ENCODE data around the gene CRB3.

Gene CRB3

GRCh38 chr19:6433165-6433564, 30.9 kb upstream of the CRB3 start:
- DNase-seq (ENCODE audit: low read depth): no peak

GRCh38 chr19:6433663-6434062, 30.4 kb upstream of the CRB3 start, which contains the start of gene SLC25A41:
Gene SLC25A41, minus strand, starts transcription at chr19:6433763. Its CDS starts 70 bp downstream, at chr19:6433693.
- DNase-seq (ENCODE audit: low read depth): no peak

- DNase-seq (ENCODE audit: low read depth): no peak
Observed at GRCh38 chr19:6439743-6440142, 24.3 kb upstream of the CRB3 start.

GRCh38 chr19:6440905-6441304, 23.2 kb upstream of the CRB3 start:
- no peak for DNase-seq (ENCODE audit: low read depth)

- DNase-seq (ENCODE audit: low read depth): no peak
Observed at GRCh38 chr19:6442087-6442688, 21.9 kb upstream of the CRB3 start.

- DNase-seq (ENCODE audit: low read depth): no peak
Observed at GRCh38 chr19:6443986-6444385, 20.1 kb upstream of the CRB3 start.

- DNase-seq (ENCODE audit: low read depth): no peak
Observed at GRCh38 chr19:6446452-6446851, 17.6 kb upstream of the CRB3 start.

- no peak for DNase-seq (ENCODE audit: low read depth)
Observed at GRCh38 chr19:6448045-6448444, 16.0 kb upstream of the CRB3 start.

GRCh38 chr19:6450166-6450565, 13.9 kb upstream of the CRB3 start:
- DNase-seq (ENCODE audit: low read depth): no peak

GRCh38 chr19:6451583-6452222, 12.4 kb upstream of the CRB3 start:
- DNase-seq (ENCODE audit: low read depth): no peak

GRCh38 chr19:6452223-6452614, 11.9 kb upstream of the CRB3 start:
- no peak for DNase-seq (ENCODE audit: low read depth)

- DNase-seq (ENCODE audit: low read depth): no peak
Observed at GRCh38 chr19:6452899-6453298, 11.2 kb upstream of the CRB3 start.

GRCh38 chr19:6453951-6454565, 10.0 kb upstream of the CRB3 start:
- no peak for DNase-seq (ENCODE audit: low read depth)

GRCh38 chr19:6455924-6456323, 8.1 kb upstream of the CRB3 start:
- DNase-seq (ENCODE audit: low read depth): no peak

- DNase-seq (ENCODE audit: low read depth): no peak
Observed at GRCh38 chr19:6457958-6458694, 5.9 kb upstream of the CRB3 start.

- DNase-seq (ENCODE audit: low read depth): no peak
Observed at GRCh38 chr19:6458695-6459261, 5.3 kb upstream of the CRB3 start.

- DNase-seq (ENCODE audit: low read depth): peak; percentile 10
Observed at GRCh38 chr19:6459262-6460098, 4.6 kb upstream of the CRB3 start, which contains the start of gene SLC25A23. Gene SLC25A23, minus strand, starts transcription at chr19:6459792. Its CDS starts 164 bp downstream, at chr19:6459628.

GRCh38 chr19:6460099-6460884, 3.8 kb upstream of the CRB3 start:
- peak; percentile 93 for DNase-seq (ENCODE audit: low read depth)

GRCh38 chr19:6465006-6465405, 935 bp downstream of the CRB3 start:
- DNase-seq (ENCODE audit: low read depth): no peak

GRCh38 chr19:6465663-6466062, 1.6 kb downstream of the CRB3 start:
- DNase-seq (ENCODE audit: low read depth): no peak
